AG04449 (cell line): Measurements from ENCODE around the gene CCDC134.

Experiments used
- CTCF ChIA-PET: fragments of 350-600 bp; formaldehyde crosslinking; extraction: SDS; loops from one replicate; lab custom pipeline; 2021; ENCODE audit warnings: antibody characterized with exemption; lab: Yijun Ruan, JAX
- POLR2A ChIA-PET: fragments of 400-600, 350-600 bp; formaldehyde crosslinking; extraction: SDS; loops from one replicate; lab custom pipeline; 2020; ENCODE audit warnings: antibody characterized with exemption, inconsistent platforms; lab: Yijun Ruan, JAX
- DNase-seq: peaks from one replicate; pipeline ENCODE4 v3.0.0-alpha.2; 2010; ENCODE audit warnings: low read depth, low spot score
- H3K4me3 ChIP-seq: 2 replicates; pipeline ENCODE4 v1.5.1; 2011; ENCODE audit warnings: low read depth, mild to moderate bottlenecking, control low read depth, low read length
- CTCF ChIP-seq: IDR thresholded peaks from one replicate; pipeline ENCODE4 v1.5.1; 2011; ENCODE audit warnings: mild to moderate bottlenecking, moderate library complexity, low read length, control low read depth, inconsistent platforms; ENCODE audit not compliant: insufficient read depth; ENCODE audit errors: missing control alignments

The CCDC134 gene

GRCh38 chr22:41827671-41828070 is 27.2 kb downstream of the CCDC134 start:
- ChIA-PET CTCF (interaction anchor here (1.3 to 2.6 kb wide), 3 partner anchors 109 to 131 kb away, joined by 3 to 10 read pairs (median 7); no protein-coding TSS in a partner anchor), POLR2A (no interaction called here)
- no peak for TF ChIP-seq CTCF
- no peak overlapping the region for H3K4me3 ChIP-seq
- no peak for DNase-seq

GRCh38 chr22:41828516-41828915 is 28.0 kb downstream of the CCDC134 start:
- CTCF ChIA-PET = interaction anchor here (1.0 to 1.8 kb wide), 3 partner anchors 82 to 131 kb away, joined by 3 to 7 read pairs (median 6); no protein-coding TSS in a partner anchor
- no peak overlapping the region for H3K4me3 ChIP-seq
- POLR2A ChIA-PET = no interaction called here
- no peak for TF ChIP-seq CTCF
- DNase-seq = no peak

GRCh38 chr22:41830174-41830573 is 29.7 kb downstream of the CCDC134 start:
- no peak for TF ChIP-seq CTCF
- ChIA-PET CTCF (interaction anchor here (1.8 kb wide), 1 partner anchor 133 kb away, joined by 6 read pairs; no protein-coding TSS in a partner anchor), POLR2A (no interaction called here)
- no peak for DNase-seq
- H3K4me3 ChIP-seq = no peak overlapping the region

GRCh38 chr22:41831383-41831782 is 30.9 kb downstream of the CCDC134 start:
- ChIA-PET POLR2A (no interaction called here), CTCF (interaction anchor here (0.6 to 4.4 kb wide), 2 partner anchors 27 to 122 kb away, joined by 3 to 16 read pairs; no protein-coding TSS in a partner anchor)
- no peak for DNase-seq
- H3K4me3 ChIP-seq = no peak overlapping the region
- TF ChIP-seq CTCF = no peak

GRCh38 chr22:41831828-41832552 is 31.5 kb downstream of the CCDC134 start:
- no peak for TF ChIP-seq CTCF
- H3K4me3 ChIP-seq = peak overlapping the region; percentile 88
- POLR2A ChIA-PET = interaction anchor here (0.8 to 1.6 kb wide), 4 partner anchors 10 to 31 kb away, joined by 4 to 5 read pairs (median 5); partner anchors contain the start of gene CCDC134
- no peak for DNase-seq
- CTCF ChIA-PET = interaction anchor here (0.6 to 4.4 kb wide), 7 partner anchors 10 to 135 kb away, joined by 3 to 20 read pairs (median 3); no protein-coding TSS in a partner anchor

- peak; percentile 94 for DNase-seq
- ChIA-PET POLR2A (interaction anchor here (0.8 to 1.6 kb wide), 6 partner anchors 10 to 50 kb away, joined by 3 to 5 read pairs (median 4); partner anchors contain the start of gene CCDC134), CTCF (interaction anchor here (0.8 to 4.4 kb wide), 6 partner anchors 10 to 135 kb away, joined by 3 to 20 read pairs (median 4); no protein-coding TSS in a partner anchor)
- no peak for TF ChIP-seq CTCF
- H3K4me3 ChIP-seq = peak within 1 kb of the TSS; percentile 88
These were observed 32.3 kb downstream of the CCDC134 start, which contains the start of gene SREBF2 for GRCh38 chr22:41832553-41833368. Gene SREBF2 (plus strand): TSS chr22:41833105. CDS start chr22:41833271, 166 bp downstream.
